BLaER1 (cell line): ENCODE measurements around the gene TWNK.

Source experiments
- H3K27ac ChIP-seq: shearing (Covaris generic); formaldehyde crosslinking; 2 replicates; pipeline ENCODE4 v1.8.1; 2022
- H3K27me3 ChIP-seq: shearing (Covaris generic); formaldehyde crosslinking; 2 replicates; pipeline ENCODE4 v1.8.1; 2022
- H3K36me3 ChIP-seq: shearing (Covaris generic); formaldehyde crosslinking; 2 replicates; pipeline ENCODE4 v1.8.1; 2022
- H3K4me1 ChIP-seq: shearing (Covaris generic); formaldehyde crosslinking; 2 replicates; pipeline ENCODE4 v1.8.1; 2022
- H3K4me2 ChIP-seq: shearing (Covaris generic); formaldehyde crosslinking; 2 replicates; pipeline ENCODE4 v1.8.1; 2022
- H3K4me3 ChIP-seq: shearing (Covaris generic); formaldehyde crosslinking; 2 replicates; pipeline ENCODE4 v1.8.1; 2022
- H3K9ac ChIP-seq: shearing (Covaris generic); formaldehyde crosslinking; 2 replicates; pipeline ENCODE4 v1.8.1; 2022
- H3K9me3 ChIP-seq: shearing (Covaris generic); formaldehyde crosslinking; 2 replicates; pipeline ENCODE4 v1.8.1; 2022
- H4K20me1 ChIP-seq: shearing (Covaris generic); formaldehyde crosslinking; 2 replicates; pipeline ENCODE4 v1.8.1; 2022
- Cebpa-rat ChIP-seq: shearing (Covaris generic); IDR thresholded peaks from 2 replicates; pipeline ENCODE4 v1.8.1; 2022

The TWNK gene

GRCh38 chr10:101001659-101002035, 14.3 kb downstream of the TWNK start:
- no peak for TF ChIP-seq Cebpa-rat
- Histone ChIP-seq H3K9me3 (no peaks in the 10 kb centered on the region), H3K27ac (peak overlapping the region; percentile 98), H3K9ac (peak overlapping the region; percentile 98), H3K4me3 (peak overlapping the region; percentile 92), H3K4me2 (peak overlapping the region; percentile 99), H3K36me3 (peaks cover 47% of the 10 kb centered on the region), H3K27me3 (no peaks in the 10 kb centered on the region), H4K20me1 (peaks cover 53% of the 10 kb centered on the region), H3K4me1 (peaks cover 36% of the 10 kb centered on the region)

- Histone ChIP-seq H3K9me3 (no peaks in the 10 kb centered on the region), H3K4me1 (peaks cover 41% of the 10 kb centered on the region), H3K27me3 (no peaks in the 10 kb centered on the region), H3K27ac (peak overlapping the region; percentile 98), H3K36me3 (peaks cover 55% of the 10 kb centered on the region), H3K4me3 (peak overlapping the region; percentile 92; the same call in 1 of the 2 replicates), H3K4me2 (peak overlapping the region; percentile 99), H4K20me1 (peaks cover 62% of the 10 kb centered on the region), H3K9ac (peak overlapping the region; percentile 98)
- no peak for TF ChIP-seq Cebpa-rat
Measured at GRCh38 chr10:101002456-101002855, 15.1 kb downstream of the TWNK start.

GRCh38 chr10:101003639-101004206, 16.4 kb downstream of the TWNK start:
- H3K4me2 ChIP-seq = no peak overlapping the region
- no peaks in the 10 kb centered on the region for H3K27me3 ChIP-seq
- no peak overlapping the region for H3K4me3 ChIP-seq
- no peak overlapping the region for H3K9ac ChIP-seq
- peaks cover 56% of the 10 kb centered on the region for H3K36me3 ChIP-seq
- no peaks in the 10 kb centered on the region for H3K9me3 ChIP-seq
- H4K20me1 ChIP-seq = peaks cover 68% of the 10 kb centered on the region
- no peak overlapping the region for H3K27ac ChIP-seq
- peaks cover 50% of the 10 kb centered on the region for H3K4me1 ChIP-seq
- no peak for TF ChIP-seq Cebpa-rat

GRCh38 chr10:101005361-101005760, 18.0 kb downstream of the TWNK start:
- H3K4me2 ChIP-seq = no peak overlapping the region
- no peaks in the 10 kb centered on the region for H3K27me3 ChIP-seq
- H3K4me3 ChIP-seq = no peak overlapping the region
- no peak overlapping the region for H3K9ac ChIP-seq
- H3K27ac ChIP-seq = no peak overlapping the region
- TF ChIP-seq Cebpa-rat = no peak
- H3K36me3 ChIP-seq = peaks cover 56% of the 10 kb centered on the region
- H4K20me1 ChIP-seq = peaks cover 68% of the 10 kb centered on the region
- H3K4me1 ChIP-seq = peaks cover 52% of the 10 kb centered on the region
- no peaks in the 10 kb centered on the region for H3K9me3 ChIP-seq

GRCh38 chr10:101005869-101006567, 18.7 kb downstream of the TWNK start:
- H3K27me3 ChIP-seq = no peaks in the 10 kb centered on the region
- H3K9me3 ChIP-seq = no peaks in the 10 kb centered on the region
- no peak overlapping the region for H3K4me3 ChIP-seq
- H4K20me1 ChIP-seq = peaks cover 68% of the 10 kb centered on the region
- no peak overlapping the region for H3K27ac ChIP-seq
- TF ChIP-seq Cebpa-rat = no peak
- peaks cover 56% of the 10 kb centered on the region for H3K36me3 ChIP-seq
- no peak overlapping the region for H3K9ac ChIP-seq
- peaks cover 46% of the 10 kb centered on the region for H3K4me1 ChIP-seq
- H3K4me2 ChIP-seq = no peak overlapping the region

GRCh38 chr10:101006593-101007098, 19.3 kb downstream of the TWNK start:
- peak overlapping the region; percentile 58; the same call in 1 of the 2 replicates for H3K27ac ChIP-seq
- no peak overlapping the region for H3K4me3 ChIP-seq
- no peak for TF ChIP-seq Cebpa-rat
- H3K9me3 ChIP-seq = no peaks in the 10 kb centered on the region
- H3K36me3 ChIP-seq = peaks cover 56% of the 10 kb centered on the region
- H3K4me2 ChIP-seq = peak overlapping the region; percentile 39
- peaks cover 40% of the 10 kb centered on the region for H3K4me1 ChIP-seq
- H3K9ac ChIP-seq = peak overlapping the region; percentile 60
- no peaks in the 10 kb centered on the region for H3K27me3 ChIP-seq
- peaks cover 64% of the 10 kb centered on the region for H4K20me1 ChIP-seq

- no peaks in the 10 kb centered on the region for H3K27me3 ChIP-seq
- H3K4me1 ChIP-seq = peaks cover 34% of the 10 kb centered on the region
- TF ChIP-seq Cebpa-rat = no peak
- no peaks in the 10 kb centered on the region for H3K9me3 ChIP-seq
- H4K20me1 ChIP-seq = peaks cover 58% of the 10 kb centered on the region
- peak overlapping the region; percentile 60 for H3K9ac ChIP-seq
- H3K27ac ChIP-seq = peak overlapping the region; percentile 58
- peak overlapping the region; percentile 39 for H3K4me2 ChIP-seq
- H3K36me3 ChIP-seq = peaks cover 54% of the 10 kb centered on the region
- no peak overlapping the region for H3K4me3 ChIP-seq
Measured at GRCh38 chr10:101007099-101007711, 19.9 kb downstream of the TWNK start.

GRCh38 chr10:101007915-101008822, 20.8 kb downstream of the TWNK start:
- peaks cover 48% of the 10 kb centered on the region for H4K20me1 ChIP-seq
- H3K27me3 ChIP-seq = no peaks in the 10 kb centered on the region
- H3K9ac ChIP-seq = 0 out of 2 replicates have a peak overlapping the region, but pooled peaks have one; percentile 19
- peaks cover 44% of the 10 kb centered on the region for H3K36me3 ChIP-seq
- H3K27ac ChIP-seq = peak overlapping the region; percentile 58; the same call in 1 of the 2 replicates
- H3K4me2 ChIP-seq = no peak overlapping the region; the same call in 1 of the 2 replicates
- H3K4me1 ChIP-seq = peaks cover 33% of the 10 kb centered on the region
- TF ChIP-seq Cebpa-rat = no peak
- no peaks in the 10 kb centered on the region for H3K9me3 ChIP-seq
- H3K4me3 ChIP-seq = no peak overlapping the region

- Histone ChIP-seq H3K4me1 (peaks cover 41% of the 10 kb centered on the region), H3K36me3 (peaks cover 37% of the 10 kb centered on the region), H4K20me1 (peaks cover 41% of the 10 kb centered on the region), H3K4me3 (no peak overlapping the region), H3K27ac (no peak overlapping the region), H3K27me3 (no peaks in the 10 kb centered on the region), H3K9me3 (no peaks in the 10 kb centered on the region), H3K9ac (no peak overlapping the region), H3K4me2 (no peak overlapping the region)
- TF ChIP-seq Cebpa-rat = no peak
Measured at GRCh38 chr10:101008823-101009423, 21.6 kb downstream of the TWNK start.
